Adipocyte (in vitro differentiated cells): Measurements from ENCODE around the gene PCGF1.

Source experiments
- DNase-seq: peaks from one replicate; pipeline ENCODE4 v3.0.0-alpha.2; 2015; ENCODE audit warnings: low read depth
- H3K27me3 ChIP-seq: replicated peaks from 2 replicates; pipeline ENCODE4 v1.7.0; 2013; ENCODE audit warnings: mild to moderate bottlenecking, low read length, moderate library complexity; ENCODE audit not compliant: control insufficient read depth, insufficient read depth
- H3K36me3 ChIP-seq: 2 replicates; pipeline ENCODE4 v1.7.0; 2013; ENCODE audit warnings: low read length, mild to moderate bottlenecking, moderate library complexity; ENCODE audit not compliant: control insufficient read depth, insufficient read depth, severe bottlenecking
- H3K4me1 ChIP-seq: 2 replicates; pipeline ENCODE4 v1.7.0; 2013; ENCODE audit warnings: mild to moderate bottlenecking, low read length, moderate library complexity; ENCODE audit not compliant: control insufficient read depth, insufficient read depth
- H3K4me3 ChIP-seq: 2 replicates; pipeline ENCODE4 v1.7.0; 2013; ENCODE audit warnings: mild to moderate bottlenecking, low read length, moderate library complexity
- H3K9ac ChIP-seq: 2 replicates; pipeline ENCODE4 v1.7.0; 2013; ENCODE audit warnings: mild to moderate bottlenecking, low read length, moderate library complexity
- H3K9me3 ChIP-seq: 2 replicates; pipeline ENCODE4 v1.7.0; 2013; ENCODE audit warnings: mild to moderate bottlenecking, low read length, moderate library complexity; ENCODE audit not compliant: control insufficient read depth

Gene PCGF1

GRCh38 chr2:74507145-74507925 is at the start of gene PCGF1:
Gene PCGF1, minus strand, starts transcription at chr2:74507695. Its CDS starts 27 bp downstream, at chr2:74507668.
- peak; percentile 99 for DNase-seq
- Histone ChIP-seq H3K4me1 (peaks cover 44% of the 10 kb centered on the region), H3K4me3 (peak within 1 kb of the TSS; percentile 96), H3K9ac (peak within 1 kb of the TSS; percentile 99), H3K36me3 (peaks cover 18% of the 10 kb centered on the region), H3K9me3 (no peaks in the 10 kb centered on the region), H3K27me3 (peaks cover 20% of the 10 kb centered on the region)

GRCh38 chr2:74556831-74557370 is 49.4 kb upstream of the PCGF1 start:
- no peaks in the 10 kb centered on the region for H3K27me3 ChIP-seq
- DNase-seq = no peak
- peaks cover 5% of the 10 kb centered on the region for H3K36me3 ChIP-seq
- H3K4me1 ChIP-seq = peaks cover 25% of the 10 kb centered on the region
- H3K4me3 ChIP-seq = no peak overlapping the region
- H3K9ac ChIP-seq = no peak overlapping the region
- H3K9me3 ChIP-seq = no peaks in the 10 kb centered on the region

GRCh38 chr2:74556159-74556558 is 48.7 kb upstream of the PCGF1 start:
- Histone ChIP-seq H3K9ac (no peak overlapping the region), H3K27me3 (no peaks in the 10 kb centered on the region), H3K4me1 (peaks cover 25% of the 10 kb centered on the region), H3K4me3 (peak overlapping the region; percentile 87), H3K9me3 (no peaks in the 10 kb centered on the region), H3K36me3 (peaks cover 5% of the 10 kb centered on the region)
- DNase-seq = no peak

GRCh38 chr2:74555610-74556103 is 48.2 kb upstream of the PCGF1 start:
- Histone ChIP-seq H3K4me1 (peaks cover 25% of the 10 kb centered on the region), H3K4me3 (peak overlapping the region; percentile 87), H3K9ac (peak overlapping the region; percentile 87), H3K27me3 (no peaks in the 10 kb centered on the region), H3K9me3 (no peaks in the 10 kb centered on the region), H3K36me3 (peaks cover 5% of the 10 kb centered on the region)
- DNase-seq = no peak

GRCh38 chr2:74554820-74555531 is 47.5 kb upstream of the PCGF1 start:
- Histone ChIP-seq H3K9ac (peak overlapping the region; percentile 87), H3K4me1 (peaks cover 25% of the 10 kb centered on the region), H3K36me3 (peaks cover 5% of the 10 kb centered on the region), H3K27me3 (no peaks in the 10 kb centered on the region), H3K4me3 (peak overlapping the region; percentile 87), H3K9me3 (no peaks in the 10 kb centered on the region)
- DNase-seq = peak; percentile 61

GRCh38 chr2:74553892-74554819 is 46.7 kb upstream of the PCGF1 start, which contains the start of the genes DOK1 and LOXL3:
Gene DOK1, plus strand, starts transcription at chr2:74554720. Its CDS starts 35 bp downstream, at chr2:74554755.
Gene LOXL3, minus strand, starts transcription at chr2:74553942. Its CDS starts 1,308 bp downstream, at chr2:74552634.
- Histone ChIP-seq H3K9me3 (no peaks in the 10 kb centered on the region), H3K9ac (peak within 1 kb of the TSS; percentile 87), H3K36me3 (peaks cover 5% of the 10 kb centered on the region), H3K4me1 (peaks cover 29% of the 10 kb centered on the region), H3K27me3 (no peaks in the 10 kb centered on the region), H3K4me3 (peak within 1 kb of the TSS; percentile 87)
- DNase-seq = peak; percentile 96

- Histone ChIP-seq H3K27me3 (no peaks in the 10 kb centered on the region), H3K36me3 (peaks cover 5% of the 10 kb centered on the region), H3K9ac (peak overlapping the region; percentile 87), H3K4me1 (peaks cover 30% of the 10 kb centered on the region), H3K4me3 (peak overlapping the region; percentile 87), H3K9me3 (no peaks in the 10 kb centered on the region)
- peak; percentile 55 for DNase-seq
Measured at GRCh38 chr2:74552914-74553811, 45.7 kb upstream of the PCGF1 start.

- no peak for DNase-seq
Measured at GRCh38 chr2:74551942-74552913, 44.7 kb upstream of the PCGF1 start.

GRCh38 chr2:74551530-74551929 is 44.0 kb upstream of the PCGF1 start:
- Histone ChIP-seq H3K4me3 (no peak overlapping the region), H3K9me3 (no peaks in the 10 kb centered on the region), H3K9ac (no peak overlapping the region), H3K36me3 (peaks cover 3% of the 10 kb centered on the region), H3K27me3 (no peaks in the 10 kb centered on the region), H3K4me1 (peaks cover 34% of the 10 kb centered on the region)
- no peak for DNase-seq

More at GRCh38 chr2:74551942-74552913, 44.7 kb upstream of the PCGF1 start:
- Histone ChIP-seq H3K27me3 (no peaks in the 10 kb centered on the region), H3K9ac (peak overlapping the region; percentile 87), H3K36me3 (peaks cover 5% of the 10 kb centered on the region), H3K4me3 (peak overlapping the region; percentile 87), H3K4me1 (peaks cover 34% of the 10 kb centered on the region), H3K9me3 (no peaks in the 10 kb centered on the region)
